ENCODE results near the gene QRICH1. TPM values are rescaled to one million over a fixed set of nuclear protein-coding genes. Genes with fewer than 3 reads are reported as not detected.

The QRICH1 gene
- total and polyA plus RNA-seq, 2 of the 13 experiments (the other 11 are each of a cell fraction or from before 2014, with no cell fraction given): 52.6 to 102 TPM

GRCh38 chr3:49120438-49121131 lies 26.7 kb upstream of the QRICH1 start, which contains the start of gene USP19 (continued):
- TF ChIP-seq, protein P1, sequence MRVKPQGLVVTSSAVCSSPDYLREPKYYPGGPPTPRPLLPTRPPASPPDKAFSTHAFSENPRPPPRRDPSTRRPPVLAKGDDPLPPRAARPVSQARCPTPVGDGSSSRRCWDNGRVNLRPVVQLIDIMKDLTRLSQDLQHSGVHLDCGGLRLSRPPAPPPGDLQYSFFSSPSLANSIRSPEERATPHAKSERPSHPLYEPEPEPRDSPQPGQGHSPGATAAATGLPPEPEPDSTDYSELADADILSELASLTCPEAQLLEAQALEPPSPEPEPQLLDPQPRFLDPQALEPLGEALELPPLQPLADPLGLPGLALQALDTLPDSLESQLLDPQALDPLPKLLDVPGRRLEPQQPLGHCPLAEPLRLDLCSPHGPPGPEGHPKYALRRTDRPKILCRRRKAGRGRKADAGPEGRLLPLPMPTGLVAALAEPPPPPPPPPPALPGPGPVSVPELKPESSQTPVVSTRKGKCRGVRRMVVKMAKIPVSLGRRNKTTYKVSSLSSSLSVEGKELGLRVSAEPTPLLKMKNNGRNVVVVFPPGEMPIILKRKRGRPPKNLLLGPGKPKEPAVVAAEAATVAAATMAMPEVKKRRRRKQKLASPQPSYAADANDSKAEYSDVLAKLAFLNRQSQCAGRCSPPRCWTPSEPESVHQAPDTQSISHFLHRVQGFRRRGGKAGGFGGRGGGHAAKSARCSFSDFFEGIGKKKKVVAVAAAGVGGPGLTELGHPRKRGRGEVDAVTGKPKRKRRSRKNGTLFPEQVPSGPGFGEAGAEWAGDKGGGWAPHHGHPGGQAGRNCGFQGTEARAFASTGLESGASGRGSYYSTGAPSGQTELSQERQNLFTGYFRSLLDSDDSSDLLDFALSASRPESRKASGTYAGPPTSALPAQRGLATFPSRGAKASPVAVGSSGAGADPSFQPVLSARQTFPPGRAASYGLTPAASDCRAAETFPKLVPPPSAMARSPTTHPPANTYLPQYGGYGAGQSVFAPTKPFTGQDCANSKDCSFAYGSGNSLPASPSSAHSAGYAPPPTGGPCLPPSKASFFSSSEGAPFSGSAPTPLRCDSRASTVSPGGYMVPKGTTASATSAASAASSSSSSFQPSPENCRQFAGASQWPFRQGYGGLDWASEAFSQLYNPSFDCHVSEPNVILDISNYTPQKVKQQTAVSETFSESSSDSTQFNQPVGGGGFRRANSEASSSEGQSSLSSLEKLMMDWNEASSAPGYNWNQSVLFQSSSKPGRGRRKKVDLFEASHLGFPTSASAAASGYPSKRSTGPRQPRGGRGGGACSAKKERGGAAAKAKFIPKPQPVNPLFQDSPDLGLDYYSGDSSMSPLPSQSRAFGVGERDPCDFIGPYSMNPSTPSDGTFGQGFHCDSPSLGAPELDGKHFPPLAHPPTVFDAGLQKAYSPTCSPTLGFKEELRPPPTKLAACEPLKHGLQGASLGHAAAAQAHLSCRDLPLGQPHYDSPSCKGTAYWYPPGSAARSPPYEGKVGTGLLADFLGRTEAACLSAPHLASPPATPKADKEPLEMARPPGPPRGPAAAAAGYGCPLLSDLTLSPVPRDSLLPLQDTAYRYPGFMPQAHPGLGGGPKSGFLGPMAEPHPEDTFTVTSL (CRISPR knock-in tag; IDR thresholded peaks at IDR 0.05; ENCODE audit: borderline replicate concordance): no peak
- TF ChIP-seq CAMTA2 (CRISPR knock-in tag; IDR thresholded peaks at IDR 0.05; ENCODE audit: borderline replicate concordance): peak; percentile 12; the same call in 1 of the 2 replicates
- peak; percentile 76; the same call in 1 of the 2 replicates for TF ChIP-seq ZNF747 (CRISPR knock-in tag; IDR thresholded peaks at IDR 0.05; ENCODE audit: borderline replicate concordance)
- peak; percentile 70; the same call in 1 of the 2 replicates for TF ChIP-seq TBX2 (CRISPR knock-in tag; IDR thresholded peaks at IDR 0.05; ENCODE audit: borderline replicate concordance)
- 0 out of 2 replicates have a peak, but pooled peaks have one; percentile 20 for TF ChIP-seq KLF15 (CRISPR knock-in tag; IDR thresholded peaks at IDR 0.05; ENCODE audit: borderline replicate concordance)
- TF ChIP-seq ZNF644 (CRISPR knock-in tag; IDR thresholded peaks at IDR 0.05; ENCODE audit: low read depth): no peak
- TF ChIP-seq, protein P2, sequence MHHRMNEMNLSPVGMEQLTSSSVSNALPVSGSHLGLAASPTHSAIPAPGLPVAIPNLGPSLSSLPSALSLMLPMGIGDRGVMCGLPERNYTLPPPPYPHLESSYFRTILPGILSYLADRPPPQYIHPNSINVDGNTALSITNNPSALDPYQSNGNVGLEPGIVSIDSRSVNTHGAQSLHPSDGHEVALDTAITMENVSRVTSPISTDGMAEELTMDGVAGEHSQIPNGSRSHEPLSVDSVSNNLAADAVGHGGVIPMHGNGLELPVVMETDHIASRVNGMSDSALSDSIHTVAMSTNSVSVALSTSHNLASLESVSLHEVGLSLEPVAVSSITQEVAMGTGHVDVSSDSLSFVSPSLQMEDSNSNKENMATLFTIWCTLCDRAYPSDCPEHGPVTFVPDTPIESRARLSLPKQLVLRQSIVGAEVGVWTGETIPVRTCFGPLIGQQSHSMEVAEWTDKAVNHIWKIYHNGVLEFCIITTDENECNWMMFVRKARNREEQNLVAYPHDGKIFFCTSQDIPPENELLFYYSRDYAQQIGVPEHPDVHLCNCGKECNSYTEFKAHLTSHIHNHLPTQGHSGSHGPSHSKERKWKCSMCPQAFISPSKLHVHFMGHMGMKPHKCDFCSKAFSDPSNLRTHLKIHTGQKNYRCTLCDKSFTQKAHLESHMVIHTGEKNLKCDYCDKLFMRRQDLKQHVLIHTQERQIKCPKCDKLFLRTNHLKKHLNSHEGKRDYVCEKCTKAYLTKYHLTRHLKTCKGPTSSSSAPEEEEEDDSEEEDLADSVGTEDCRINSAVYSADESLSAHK (CRISPR knock-in tag; IDR thresholded peaks at IDR 0.05; ENCODE audit: borderline replicate concordance): 0 out of 2 replicates have a peak, but pooled peaks have one; percentile 49
- no peak for TF ChIP-seq ZNF703 (CRISPR knock-in tag; IDR thresholded peaks at IDR 0.05; ENCODE audit: borderline replicate concordance)
- no peak for TF ChIP-seq SRSF4 (IDR thresholded peaks at IDR 0.05; ENCODE audit: low read depth, low read length, poor library complexity, severe bottlenecking)
- TF ChIP-seq EZH2 (conservative IDR thresholded peaks at IDR 0.05; ENCODE audit: low read depth, low read length): no peak
- TF ChIP-seq TAF1 (CRISPR knock-in tag; IDR thresholded peaks at IDR 0.05): peak; percentile 87
- TF ChIP-seq CHCHD3 (CRISPR knock-in tag; IDR thresholded peaks at IDR 0.05): no peak; the same call in 1 of the 2 replicates
- no peak for TF ChIP-seq ZNF879 (CRISPR knock-in tag; IDR thresholded peaks at IDR 0.05)
- no peak for TF ChIP-seq DPF2 (CRISPR knock-in tag; IDR thresholded peaks at IDR 0.05; ENCODE audit: borderline replicate concordance, low read depth)
- peak; percentile 63 for TF ChIP-seq SKI (IDR thresholded peaks at IDR 0.05; ENCODE audit: partially characterized antibody)
- peak; percentile 81; the same call in 1 of the 2 replicates for TF ChIP-seq ZNF563 (CRISPR knock-in tag; IDR thresholded peaks at IDR 0.05)
- no peak for TF ChIP-seq MTA1 (CRISPR knock-in tag; IDR thresholded peaks at IDR 0.05; ENCODE audit: borderline replicate concordance)
- 0 out of 2 replicates have a peak, but pooled peaks have one; percentile 55 for TF ChIP-seq SMYD3 (CRISPR knock-in tag; IDR thresholded peaks at IDR 0.05)
- no peak for TF ChIP-seq IKZF4 (CRISPR knock-in tag; IDR thresholded peaks at IDR 0.05; ENCODE audit: borderline replicate concordance, low read depth, not compliant biosample characterization)
- TF ChIP-seq CREB1 (IDR thresholded peaks at IDR 0.05): peak; percentile 86
- peak; percentile 91 for TF ChIP-seq CREB1 (CRISPR knock-in tag; IDR thresholded peaks at IDR 0.05)
- peak; percentile 89 for TF ChIP-seq RFXAP (CRISPR knock-in tag; IDR thresholded peaks at IDR 0.05; ENCODE audit: borderline replicate concordance)

Data from HepG2 (cell line).